ENCODE data around the gene P2RX5. TPM values are rescaled to one million over a fixed set of nuclear protein-coding genes. Genes with fewer than 3 reads are reported as not detected.

Gene P2RX5, protein sequence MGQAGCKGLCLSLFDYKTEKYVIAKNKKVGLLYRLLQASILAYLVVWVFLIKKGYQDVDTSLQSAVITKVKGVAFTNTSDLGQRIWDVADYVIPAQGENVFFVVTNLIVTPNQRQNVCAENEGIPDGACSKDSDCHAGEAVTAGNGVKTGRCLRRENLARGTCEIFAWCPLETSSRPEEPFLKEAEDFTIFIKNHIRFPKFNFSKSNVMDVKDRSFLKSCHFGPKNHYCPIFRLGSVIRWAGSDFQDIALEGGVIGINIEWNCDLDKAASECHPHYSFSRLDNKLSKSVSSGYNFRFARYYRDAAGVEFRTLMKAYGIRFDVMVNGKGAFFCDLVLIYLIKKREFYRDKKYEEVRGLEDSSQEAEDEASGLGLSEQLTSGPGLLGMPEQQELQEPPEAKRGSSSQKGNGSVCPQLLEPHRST
- total RNA-seq (16.7 TPM), polyA plus RNA-seq (10 to 100 TPM; 11.8 to 21.0 (median 14.5) TPM)

- Histone ChIP-seq H3K27me3 (ENCODE audit: control insufficient read depth, insufficient read depth, low read length) (no peaks in the 10 kb centered on the region), H3K4me3 (ENCODE audit: low read depth, low read length) (peak within 1 kb of the TSS; percentile 51), H3K9me3 (ENCODE audit: control insufficient read depth in 2 of 2, low read length in 2 of 2) (no peaks in the 10 kb centered on the region), H3K4me1 (ENCODE audit: control insufficient read depth, insufficient read depth, low read length, poor library complexity, severe bottlenecking) (peaks cover 21% of the 10 kb centered on the region), H3K27ac (ENCODE audit: insufficient read depth, low read length, poor library complexity, severe bottlenecking) (peak within 1 kb of the TSS; percentile 5), H3K36me3 (ENCODE audit: control insufficient read depth, insufficient read depth, low read length) (peaks cover 6% of the 10 kb centered on the region)
- Mint-ChIP-seq H3K9me3 (no peaks in the 10 kb centered on the region), H3K4me3 (peak within 1 kb of the TSS; percentile 88 to 98 (median 94)), H3K27ac (peak within 1 kb of the TSS; percentile 41 to 95 (median 74)), H3K27me3 (peaks cover 6% of the 10 kb centered on the region), H3K36me3 (no peaks in the 10 kb centered on the region), H3K4me1 (peaks cover 0 to 39% (median 14%) of the 10 kb centered on the region in 4 donors)
- peak in 2 of 3 donors; percentile 41 to 77 for DNase-seq
- ATAC-seq (ENCODE audit: low read depth in 2 of 2) = peak; percentile 60 to 63
Measured at GRCh38 chr17:3695723-3696411, at the start of gene P2RX5. TSS of gene P2RX5 (minus strand) at chr17:3696155. CDS start at chr17:3696005, 150 bp downstream.

GRCh38 chr17:3745071-3745470 lies 49.1 kb upstream of the P2RX5 start:
- no peak overlapping the region for H3K4me3 ChIP-seq (ENCODE audit: low read depth, low read length)
- H3K36me3 Mint-ChIP-seq = no peaks in the 10 kb centered on the region
- no peak for ATAC-seq (ENCODE audit: low read depth in 2 of 2)
- H3K27ac ChIP-seq (ENCODE audit: insufficient read depth, low read length, poor library complexity, severe bottlenecking) = no peak overlapping the region
- no peak overlapping the region for H3K27ac Mint-ChIP-seq
- H3K4me1 Mint-ChIP-seq = peaks cover 0 to 24% (median 12%) of the 10 kb centered on the region in 4 donors
- peaks cover 7% of the 10 kb centered on the region for H3K27me3 Mint-ChIP-seq
- no peaks in the 10 kb centered on the region for H3K27me3 ChIP-seq (ENCODE audit: control insufficient read depth, insufficient read depth, low read length)
- no peaks in the 10 kb centered on the region for H3K9me3 ChIP-seq (ENCODE audit: control insufficient read depth in 2 of 2, low read length in 2 of 2)
- H3K36me3 ChIP-seq (ENCODE audit: control insufficient read depth, insufficient read depth, low read length) = no peaks in the 10 kb centered on the region
- H3K4me1 ChIP-seq (ENCODE audit: control insufficient read depth, insufficient read depth, low read length, poor library complexity, severe bottlenecking) = peaks cover 15% of the 10 kb centered on the region
- no peak overlapping the region for H3K4me3 Mint-ChIP-seq
- DNase-seq = no peak
- H3K9me3 Mint-ChIP-seq = peaks cover 0 to under 1% (median 0%) of the 10 kb centered on the region in 7 donors

DNA sequence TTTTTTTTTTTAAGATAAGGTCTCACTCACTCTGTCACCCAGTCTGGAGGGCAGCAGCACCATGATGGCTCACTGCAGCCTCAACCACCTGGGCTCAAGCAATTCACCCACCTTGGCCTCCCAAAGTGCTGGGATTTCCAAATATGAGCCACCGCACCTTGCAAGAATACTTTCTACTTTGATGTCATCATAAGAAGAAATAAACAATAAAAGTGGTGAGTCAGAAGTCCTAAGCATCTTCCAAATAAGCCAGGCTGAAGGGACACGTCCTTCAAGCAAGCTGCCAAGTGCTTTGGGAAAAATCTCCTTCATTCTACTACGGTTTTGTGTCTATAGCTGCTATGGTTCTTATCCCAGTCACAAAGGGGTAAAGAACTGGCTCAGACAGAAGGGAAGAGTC lies 48.1 kb upstream of the P2RX5 start:
- ATAC-seq (ENCODE audit: low read depth in 2 of 2) (no peak), DNase-seq (no peak)
- H3K4me1 Mint-ChIP-seq = peaks cover 0 to 30% (median 16%) of the 10 kb centered on the region in 4 donors
- H3K36me3 Mint-ChIP-seq = no peaks in the 10 kb centered on the region
- Histone ChIP-seq H3K4me1 (ENCODE audit: control insufficient read depth, insufficient read depth, low read length, poor library complexity, severe bottlenecking) (peaks cover 18% of the 10 kb centered on the region), H3K4me3 (ENCODE audit: low read depth, low read length) (no peak overlapping the region), H3K27me3 (ENCODE audit: control insufficient read depth, insufficient read depth, low read length) (no peaks in the 10 kb centered on the region), H3K36me3 (ENCODE audit: control insufficient read depth, insufficient read depth, low read length) (no peaks in the 10 kb centered on the region), H3K27ac (ENCODE audit: insufficient read depth, low read length, poor library complexity, severe bottlenecking) (no peak overlapping the region), H3K9me3 (ENCODE audit: control insufficient read depth in 2 of 2, low read length in 2 of 2) (no peaks in the 10 kb centered on the region)
- H3K27ac Mint-ChIP-seq = no peak overlapping the region
- no peak overlapping the region for H3K4me3 Mint-ChIP-seq
- peaks cover 0 to 2% (median 0%) of the 10 kb centered on the region in 7 donors for H3K9me3 Mint-ChIP-seq
- peaks cover 4% of the 10 kb centered on the region for H3K27me3 Mint-ChIP-seq

GRCh38 chr17:3740611-3741073 lies 44.7 kb upstream of the P2RX5 start:
- H3K27ac Mint-ChIP-seq = peak overlapping the region; percentile 79 to 94 (median 88)
- no peaks in the 10 kb centered on the region for H3K36me3 Mint-ChIP-seq
- Histone ChIP-seq H3K4me1 (ENCODE audit: control insufficient read depth, insufficient read depth, low read length, poor library complexity, severe bottlenecking) (peaks cover 31% of the 10 kb centered on the region), H3K9me3 (ENCODE audit: control insufficient read depth in 2 of 2, low read length in 2 of 2) (no peaks in the 10 kb centered on the region), H3K27ac (ENCODE audit: insufficient read depth, low read length, poor library complexity, severe bottlenecking) (peak overlapping the region; percentile 33), H3K27me3 (ENCODE audit: control insufficient read depth, insufficient read depth, low read length) (no peaks in the 10 kb centered on the region), H3K4me3 (ENCODE audit: low read depth, low read length) (peak overlapping the region; percentile 19), H3K36me3 (ENCODE audit: control insufficient read depth, insufficient read depth, low read length) (no peaks in the 10 kb centered on the region)
- H3K4me3 Mint-ChIP-seq = peak overlapping the region in 3 of 4 donors; percentile 28 to 79 (median 72)
- peaks cover 6 to 45% (median 30%) of the 10 kb centered on the region in 4 donors for H3K4me1 Mint-ChIP-seq
- H3K9me3 Mint-ChIP-seq = peaks cover 0 to 2% (median 0%) of the 10 kb centered on the region in 7 donors
- DNase-seq = peak in 2 of 3 donors; percentile 41 to 76
- H3K27me3 Mint-ChIP-seq = peaks cover 4% of the 10 kb centered on the region
- ATAC-seq (ENCODE audit: low read depth in 2 of 2) = peak in 1 of 2 donors; percentile 41

GRCh38 chr17:3739422-3740124 lies 43.6 kb upstream of the P2RX5 start:
- no peak overlapping the region for H3K4me3 ChIP-seq (ENCODE audit: low read depth, low read length)
- Mint-ChIP-seq H3K4me3 (peak overlapping the region; percentile 50 to 76 (median 54)), H3K27ac (peak overlapping the region; percentile 83 to 92 (median 88)), H3K36me3 (no peaks in the 10 kb centered on the region), H3K27me3 (peaks cover 4% of the 10 kb centered on the region), H3K9me3 (peaks cover 0 to 2% (median 0%) of the 10 kb centered on the region in 7 donors), H3K4me1 (peaks cover 6 to 45% (median 30%) of the 10 kb centered on the region in 4 donors)
- H3K36me3 ChIP-seq (ENCODE audit: control insufficient read depth, insufficient read depth, low read length) = no peaks in the 10 kb centered on the region
- DNase-seq (no peak), ATAC-seq (ENCODE audit: low read depth in 2 of 2) (no peak)
- no peaks in the 10 kb centered on the region for H3K9me3 ChIP-seq (ENCODE audit: control insufficient read depth in 2 of 2, low read length in 2 of 2)
- peaks cover 31% of the 10 kb centered on the region for H3K4me1 ChIP-seq (ENCODE audit: control insufficient read depth, insufficient read depth, low read length, poor library complexity, severe bottlenecking)
- no peaks in the 10 kb centered on the region for H3K27me3 ChIP-seq (ENCODE audit: control insufficient read depth, insufficient read depth, low read length)
- H3K27ac ChIP-seq (ENCODE audit: insufficient read depth, low read length, poor library complexity, severe bottlenecking) = no peak overlapping the region

GRCh38 chr17:3738562-3739295 lies 42.8 kb upstream of the P2RX5 start:
- ATAC-seq (ENCODE audit: low read depth in 2 of 2) (peak; percentile 82 to 85), DNase-seq (peak; percentile 30 to 86 (median 54))
- Mint-ChIP-seq H3K9me3 (peaks cover 0 to 2% (median 0%) of the 10 kb centered on the region in 7 donors), H3K36me3 (no peaks in the 10 kb centered on the region), H3K4me1 (peaks cover 6 to 45% (median 30%) of the 10 kb centered on the region in 4 donors), H3K27me3 (peaks cover 4% of the 10 kb centered on the region), H3K4me3 (peak overlapping the region in 3 of 4 donors; percentile 52 to 76 (median 68)), H3K27ac (peak overlapping the region; percentile 83 to 92 (median 88))
- H3K9me3 ChIP-seq (ENCODE audit: control insufficient read depth in 2 of 2, low read length in 2 of 2) = no peaks in the 10 kb centered on the region
- no peak overlapping the region for H3K4me3 ChIP-seq (ENCODE audit: low read depth, low read length)
- H3K27me3 ChIP-seq (ENCODE audit: control insufficient read depth, insufficient read depth, low read length) = no peaks in the 10 kb centered on the region
- peak overlapping the region; percentile 50 for H3K27ac ChIP-seq (ENCODE audit: insufficient read depth, low read length, poor library complexity, severe bottlenecking)
- H3K36me3 ChIP-seq (ENCODE audit: control insufficient read depth, insufficient read depth, low read length) = no peaks in the 10 kb centered on the region
- H3K4me1 ChIP-seq (ENCODE audit: control insufficient read depth, insufficient read depth, low read length, poor library complexity, severe bottlenecking) = peaks cover 31% of the 10 kb centered on the region
